Measurements from ENCODE around the gene CIT.

DNA sequence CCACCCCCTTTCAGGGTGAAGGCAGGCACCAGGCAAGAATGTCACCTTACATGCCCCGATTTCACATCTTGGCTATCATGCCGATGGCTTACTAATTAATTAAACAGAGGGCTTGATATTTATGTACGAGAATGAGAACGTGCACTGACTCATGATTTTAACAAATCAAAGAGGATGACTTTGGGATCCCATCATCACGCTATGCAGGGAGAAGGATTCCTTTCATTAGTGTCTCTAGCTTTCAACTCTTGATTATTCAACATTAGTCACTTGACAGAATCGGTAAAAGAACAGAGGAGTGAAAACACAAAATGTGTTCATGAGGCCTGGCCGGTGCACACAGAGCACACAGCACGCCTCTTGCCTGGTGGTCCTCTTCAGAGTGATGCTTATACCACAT is 128.6 kb downstream of the CIT start:
- TF ChIP-seq CTCF (IDR thresholded peaks at IDR 0.05) (no peak), POLR2A (IDR thresholded peaks at IDR 0.05) (no peak)

Measured in lower leg skin (tissue), 3 donors.